Measurements from ENCODE around the gene TBC1D3B. TPM values are rescaled to one million over a fixed set of nuclear protein-coding genes. Genes with fewer than 3 reads are reported as not detected.

Gene TBC1D3B
- total RNA-seq, 2 experiments from 2014 or later: 6.7 to 8.1 TPM

DNA sequence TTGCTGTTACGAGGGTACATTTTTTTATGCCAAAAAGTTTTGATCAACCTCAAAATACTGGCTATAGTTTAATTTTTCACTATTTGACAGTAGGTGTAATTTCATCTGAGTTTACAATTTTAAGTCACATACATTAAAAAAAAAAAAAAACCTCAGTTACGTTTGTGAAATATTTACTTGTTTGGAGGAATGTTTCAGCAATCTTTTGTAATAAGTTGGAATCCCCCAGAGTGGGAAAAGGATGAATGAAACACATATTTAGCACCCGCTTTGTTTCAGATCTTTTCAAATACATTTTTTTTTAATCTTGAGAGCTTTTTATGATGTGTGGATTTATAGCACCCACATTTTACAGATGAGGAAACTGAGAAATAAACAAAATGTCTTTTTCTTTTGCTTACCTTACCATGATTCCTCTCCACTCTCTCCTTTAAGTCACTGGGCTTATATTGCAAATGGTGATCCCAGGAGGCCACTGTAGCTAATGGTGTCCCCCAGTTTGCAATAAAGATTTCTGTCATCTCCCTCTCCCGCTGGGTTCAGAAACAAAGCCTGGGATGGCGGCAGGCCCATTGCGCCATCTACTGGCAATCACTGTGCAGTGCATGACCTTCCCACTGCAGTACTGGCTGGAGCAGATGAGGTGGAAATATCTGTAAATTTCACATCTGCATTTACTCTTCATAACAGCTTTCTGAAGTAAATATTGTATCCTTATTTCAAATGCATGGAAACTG is 27.7 kb downstream of the TBC1D3B start:
- no peaks in the 10 kb centered on the region for H3K36me3 Mint-ChIP-seq (ENCODE audit: low read depth)
- POLR2A ChIA-PET: interaction anchor here (0.7 to 1.2 kb wide), 3 partner anchors 59 to 179 kb away, joined by 3 to 5 read pairs (median 4); partner anchors contain the start of gene CCL3
- no peak overlapping the region for H3K4me3 Mint-ChIP-seq
- no peaks in the 10 kb centered on the region for H3K9me3 Mint-ChIP-seq (ENCODE audit: insufficient read depth)
- peaks cover 8% of the 10 kb centered on the region for H3K4me1 Mint-ChIP-seq (ENCODE audit: low read depth)
- CTCF ChIA-PET: interaction anchor here (0.6 to 8.2 kb wide), 53 partner anchors 15 to 385 kb away, joined by 3 to 174 read pairs (median 4); partner anchors contain the start of genes CCL15, CCL16, CCL18 and CCL3
- DNase-seq (peak; percentile 76), ATAC-seq (peak; percentile 95)
- H3K27me3 Mint-ChIP-seq (ENCODE audit: low read depth): peaks cover 32% of the 10 kb centered on the region
- no peak overlapping the region for H3K27ac Mint-ChIP-seq

DNA sequence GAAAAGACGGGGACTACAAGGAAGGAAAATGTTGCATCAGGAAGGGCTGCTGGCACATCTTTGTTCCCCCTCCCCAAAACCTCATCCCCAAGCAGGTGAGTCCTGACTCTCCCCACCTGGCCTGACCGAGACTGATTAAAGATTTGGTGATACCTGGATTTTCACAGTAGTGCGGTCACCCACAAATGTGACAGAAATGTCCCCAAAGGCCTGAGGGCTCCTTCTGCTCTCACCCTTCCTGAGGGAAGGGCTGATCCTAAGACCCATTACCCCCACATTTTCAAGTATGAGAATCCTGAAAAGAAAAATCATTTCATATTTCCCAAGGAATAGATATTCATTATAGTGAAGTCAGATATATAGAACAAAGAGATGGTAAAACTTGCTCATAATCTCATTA is 28.8 kb downstream of the TBC1D3B start:
- POLR2A ChIA-PET: no interaction called here
- Mint-ChIP-seq H3K4me3 (no peak overlapping the region), H3K4me1 (ENCODE audit: low read depth) (peaks cover 8% of the 10 kb centered on the region), H3K27me3 (ENCODE audit: low read depth) (peaks cover 29% of the 10 kb centered on the region), H3K27ac (no peak overlapping the region), H3K9me3 (ENCODE audit: insufficient read depth) (no peaks in the 10 kb centered on the region), H3K36me3 (ENCODE audit: low read depth) (no peaks in the 10 kb centered on the region)
- CTCF ChIA-PET: interaction anchor here (1.4 to 8.2 kb wide), 7 partner anchors 13 to 298 kb away, joined by 5 to 174 read pairs (median 34); partner anchors contain the start of gene CCL16
- DNase-seq (no peak), ATAC-seq (no peak)

GRCh38 chr17:36144981-36145729 is 31.3 kb downstream of the TBC1D3B start:
- H3K9me3 Mint-ChIP-seq (ENCODE audit: insufficient read depth): no peaks in the 10 kb centered on the region
- ATAC-seq: no peak

DNA sequence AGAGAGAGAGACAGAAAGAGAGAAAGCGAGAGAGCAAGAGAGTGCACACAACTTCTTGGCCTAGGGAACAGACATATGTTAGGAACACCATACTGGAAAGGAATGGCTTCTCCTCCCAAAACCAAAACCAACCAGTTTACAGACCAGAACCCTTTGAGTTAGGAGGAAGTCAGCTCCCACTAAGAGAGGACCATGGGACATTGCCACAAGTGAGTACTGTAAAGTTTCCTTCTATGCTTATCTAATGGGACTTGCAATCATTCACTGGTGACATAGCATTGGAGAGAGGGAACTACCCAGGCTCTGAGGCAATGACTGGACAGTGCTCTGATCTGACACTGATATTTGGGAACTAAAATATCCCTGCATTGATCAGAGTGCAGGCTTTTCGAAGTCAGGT is 32.4 kb downstream of the TBC1D3B start:
- DNase-seq (no peak), ATAC-seq (no peak)
- no peaks in the 10 kb centered on the region for H3K9me3 Mint-ChIP-seq (ENCODE audit: insufficient read depth)
- POLR2A ChIA-PET: no interaction called here
- CTCF ChIA-PET: interaction anchor here (1.2 to 8.2 kb wide), 3 partner anchors 11 to 175 kb away, joined by 3 to 174 read pairs (median 8); partner anchors contain the start of gene CCL16
- no peak overlapping the region for H3K27ac Mint-ChIP-seq
- no peak overlapping the region for H3K4me3 Mint-ChIP-seq
- H3K4me1 Mint-ChIP-seq (ENCODE audit: low read depth): peaks cover 11% of the 10 kb centered on the region
- peaks cover 13% of the 10 kb centered on the region for H3K27me3 Mint-ChIP-seq (ENCODE audit: low read depth)
- H3K36me3 Mint-ChIP-seq (ENCODE audit: low read depth): no peaks in the 10 kb centered on the region

More at GRCh38 chr17:36144981-36145729, 31.3 kb downstream of the TBC1D3B start:
- H3K4me3 Mint-ChIP-seq: no peak overlapping the region
- peaks cover 15% of the 10 kb centered on the region for H3K4me1 Mint-ChIP-seq (ENCODE audit: low read depth)
- H3K27ac Mint-ChIP-seq: no peak overlapping the region
- ChIA-PET POLR2A (no interaction called here), CTCF (interaction anchor here (0.6 to 8.2 kb wide), 7 partner anchors 13 to 341 kb away, joined by 3 to 174 read pairs (median 34); partner anchors contain the start of gene CCL16)
- H3K36me3 Mint-ChIP-seq (ENCODE audit: low read depth): no peaks in the 10 kb centered on the region
- peaks cover 23% of the 10 kb centered on the region for H3K27me3 Mint-ChIP-seq (ENCODE audit: low read depth)
- no peak for DNase-seq

GRCh38 chr17:36142806-36143205 is 33.6 kb downstream of the TBC1D3B start:
- Mint-ChIP-seq H3K9me3 (ENCODE audit: insufficient read depth) (no peaks in the 10 kb centered on the region), H3K36me3 (ENCODE audit: low read depth) (no peaks in the 10 kb centered on the region), H3K4me1 (ENCODE audit: low read depth) (peaks cover 8% of the 10 kb centered on the region), H3K4me3 (no peak overlapping the region), H3K27me3 (ENCODE audit: low read depth) (peaks cover 8% of the 10 kb centered on the region), H3K27ac (no peak overlapping the region)
- DNase-seq (no peak), ATAC-seq (no peak)
- POLR2A ChIA-PET: no interaction called here
- CTCF ChIA-PET: interaction anchor here (0.9 to 1.9 kb wide), 4 partner anchors 10 to 174 kb away, joined by 3 to 8 read pairs (median 4); no protein-coding TSS in a partner anchor

GRCh38 chr17:36142235-36142634 is 34.2 kb downstream of the TBC1D3B start:
- no peaks in the 10 kb centered on the region for H3K36me3 Mint-ChIP-seq (ENCODE audit: low read depth)
- ATAC-seq (no peak), DNase-seq (no peak)
- no peak overlapping the region for H3K4me3 Mint-ChIP-seq
- H3K27me3 Mint-ChIP-seq (ENCODE audit: low read depth): peaks cover 6% of the 10 kb centered on the region
- ChIA-PET POLR2A (no interaction called here), CTCF (interaction anchor here (1.9 kb wide), 1 partner anchor 173 kb away, joined by 8 read pairs; no protein-coding TSS in a partner anchor)
- H3K4me1 Mint-ChIP-seq (ENCODE audit: low read depth): peaks cover 8% of the 10 kb centered on the region
- H3K9me3 Mint-ChIP-seq (ENCODE audit: insufficient read depth): no peaks in the 10 kb centered on the region
- H3K27ac Mint-ChIP-seq: no peak overlapping the region

DNA sequence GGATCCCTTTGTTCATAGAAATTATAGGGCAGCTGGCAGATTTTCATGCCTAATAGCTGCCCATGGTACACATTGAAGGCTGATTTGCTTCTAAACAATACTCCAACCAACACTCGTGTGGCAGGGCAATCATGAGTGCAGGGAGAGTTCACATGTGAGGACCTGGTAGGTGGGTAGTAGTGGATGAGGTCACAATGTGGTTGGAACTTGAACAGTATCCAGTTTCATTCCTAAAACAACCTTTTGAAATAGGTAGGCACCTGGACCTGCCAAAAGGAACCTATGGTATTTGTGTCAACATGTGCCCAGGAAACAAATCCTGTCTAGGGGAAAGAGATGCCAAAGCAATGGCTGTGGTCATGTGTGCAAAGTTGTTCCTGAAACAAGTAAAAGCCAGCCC is 40.0 kb downstream of the TBC1D3B start:
- H3K36me3 Mint-ChIP-seq (ENCODE audit: low read depth): no peaks in the 10 kb centered on the region
- H3K4me3 Mint-ChIP-seq: no peak overlapping the region
- DNase-seq: no peak
- no peak for ATAC-seq
- ChIA-PET POLR2A (no interaction called here), CTCF (no interaction called here)
- H3K27me3 Mint-ChIP-seq (ENCODE audit: low read depth): peaks cover 8% of the 10 kb centered on the region
- H3K27ac Mint-ChIP-seq: no peak overlapping the region
- no peaks in the 10 kb centered on the region for H3K9me3 Mint-ChIP-seq (ENCODE audit: insufficient read depth)
- H3K4me1 Mint-ChIP-seq (ENCODE audit: low read depth): peaks cover 3% of the 10 kb centered on the region

DNA sequence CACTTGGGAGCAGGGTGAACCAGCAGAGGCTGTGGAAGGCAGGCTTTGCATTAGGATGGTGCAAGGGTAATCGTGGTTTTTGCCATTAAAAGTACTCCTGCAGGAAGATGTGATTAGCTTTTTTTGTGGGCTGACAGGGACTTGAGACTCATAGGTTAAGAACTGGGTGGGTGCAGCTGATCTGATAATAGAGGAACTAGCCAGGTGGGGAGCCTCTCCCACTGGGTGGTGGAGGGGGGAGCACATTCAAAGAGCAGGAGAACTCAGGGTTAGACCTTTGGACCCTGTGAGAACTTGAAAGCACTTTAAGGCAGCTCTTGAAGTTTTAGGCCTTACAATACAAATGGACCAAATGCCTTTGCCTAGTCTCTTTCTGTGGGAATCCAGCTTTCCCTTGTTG is 40.4 kb downstream of the TBC1D3B start:
- no peak for ATAC-seq
- CTCF ChIA-PET: interaction anchor here (0.6 kb wide), 1 partner anchor 167 kb away, joined by 3 read pairs; no protein-coding TSS in a partner anchor
- Mint-ChIP-seq H3K4me3 (no peak overlapping the region), H3K27me3 (ENCODE audit: low read depth) (peaks cover 10% of the 10 kb centered on the region), H3K36me3 (ENCODE audit: low read depth) (no peaks in the 10 kb centered on the region), H3K9me3 (ENCODE audit: insufficient read depth) (no peaks in the 10 kb centered on the region), H3K27ac (no peak overlapping the region), H3K4me1 (ENCODE audit: low read depth) (no peaks in the 10 kb centered on the region)
- no peak for DNase-seq
- POLR2A ChIA-PET: no interaction called here

DNA sequence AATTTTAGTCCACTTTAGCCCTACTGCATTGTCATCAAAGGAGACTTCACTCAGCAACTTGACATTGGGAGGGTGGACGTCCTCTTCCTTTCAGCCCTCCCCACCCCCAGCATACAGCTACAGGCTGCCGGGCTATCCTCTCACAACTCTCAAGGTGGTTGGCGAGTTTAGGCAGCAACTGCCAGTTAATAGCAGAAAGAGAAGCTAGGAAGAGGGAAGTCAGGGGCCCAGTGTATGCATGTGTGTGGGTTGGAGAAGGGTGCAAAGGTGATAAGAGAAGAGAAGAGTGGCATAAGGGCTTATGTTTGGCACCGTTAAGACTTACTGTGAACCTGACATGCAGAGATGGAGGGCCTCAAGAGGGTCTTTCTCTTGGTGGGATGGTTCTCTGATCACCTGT is 41.0 kb downstream of the TBC1D3B start:
- no peak overlapping the region for H3K27ac Mint-ChIP-seq
- ChIA-PET POLR2A (no interaction called here), CTCF (interaction anchor here (0.6 to 2.5 kb wide), 2 partner anchors 13 to 166 kb away, joined by 3 to 11 read pairs; no protein-coding TSS in a partner anchor)
- no peaks in the 10 kb centered on the region for H3K9me3 Mint-ChIP-seq (ENCODE audit: insufficient read depth)
- H3K4me3 Mint-ChIP-seq: no peak overlapping the region
- no peaks in the 10 kb centered on the region for H3K36me3 Mint-ChIP-seq (ENCODE audit: low read depth)
- ATAC-seq (no peak), DNase-seq (no peak)
- no peaks in the 10 kb centered on the region for H3K4me1 Mint-ChIP-seq (ENCODE audit: low read depth)
- H3K27me3 Mint-ChIP-seq (ENCODE audit: low read depth): peaks cover 10% of the 10 kb centered on the region

DNA sequence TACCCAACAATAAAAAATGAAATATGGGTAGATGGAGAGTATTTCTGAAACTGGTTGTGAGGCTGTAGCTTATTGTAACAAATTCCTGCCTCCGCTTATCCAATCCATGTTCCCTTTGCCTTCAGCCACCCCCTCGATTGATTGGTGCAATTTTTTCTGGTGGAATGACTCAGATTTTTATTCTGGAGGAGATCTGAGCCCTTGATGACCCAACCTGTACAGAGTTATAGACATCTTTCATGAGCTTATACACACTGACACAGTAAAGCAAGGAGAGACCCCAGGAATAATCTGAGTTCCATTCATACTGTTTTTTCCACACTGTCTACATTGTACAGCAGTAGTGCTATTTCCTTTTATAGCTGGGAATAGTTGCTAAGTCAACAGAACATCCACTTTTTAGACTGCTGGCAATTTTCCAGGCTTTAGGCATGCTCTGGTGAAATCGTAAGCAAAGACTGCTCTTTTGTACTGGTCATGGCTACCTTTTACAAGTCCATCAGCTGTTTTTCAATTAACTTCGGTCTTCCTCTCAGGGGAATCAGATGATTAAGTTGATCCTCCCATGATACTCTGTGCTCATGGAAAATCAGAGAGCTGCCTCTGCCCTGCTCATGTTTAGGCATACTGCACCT is 42.7 kb downstream of the TBC1D3B start:
- no peaks in the 10 kb centered on the region for H3K4me1 Mint-ChIP-seq (ENCODE audit: low read depth)
- H3K27ac Mint-ChIP-seq: no peak overlapping the region
- ChIA-PET CTCF (interaction anchor here (0.8 to 2.5 kb wide), 3 partner anchors 15 to 62 kb away, joined by 4 to 11 read pairs (median 10); no protein-coding TSS in a partner anchor), POLR2A (no interaction called here)
- peaks cover 23% of the 10 kb centered on the region for H3K27me3 Mint-ChIP-seq (ENCODE audit: low read depth)
- DNase-seq (no peak), ATAC-seq (no peak)
- H3K4me3 Mint-ChIP-seq: no peak overlapping the region
- no peaks in the 10 kb centered on the region for H3K36me3 Mint-ChIP-seq (ENCODE audit: low read depth)
- H3K9me3 Mint-ChIP-seq (ENCODE audit: insufficient read depth): no peaks in the 10 kb centered on the region

DNA sequence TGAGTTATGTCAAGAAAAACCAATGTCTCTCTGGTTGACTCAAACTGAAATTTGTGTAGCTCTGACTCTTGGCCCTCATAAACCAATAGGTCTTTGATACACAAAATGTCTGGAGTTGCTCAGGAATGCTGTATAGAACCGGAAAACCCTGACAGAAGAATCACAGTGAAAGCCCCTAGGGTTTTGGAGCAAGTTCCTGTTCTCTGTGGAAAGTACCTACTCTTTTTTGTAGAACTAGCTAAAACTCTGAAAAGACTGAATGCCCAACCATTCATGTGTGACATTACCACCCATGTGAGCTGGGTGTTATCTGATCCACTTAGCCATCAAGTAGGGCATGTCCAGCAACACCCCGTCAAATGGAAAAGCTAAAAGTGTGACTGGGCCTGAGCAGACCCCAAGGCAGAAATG is 44.0 kb downstream of the TBC1D3B start:
- H3K4me3 Mint-ChIP-seq: no peak overlapping the region
- ATAC-seq: no peak
- CTCF ChIA-PET: interaction anchor here (0.6 to 2.3 kb wide), 6 partner anchors 11 to 164 kb away, joined by 3 to 10 read pairs (median 4); no protein-coding TSS in a partner anchor

More for the DNA sequence above, 44.0 kb downstream of the TBC1D3B start:
- peaks cover 26% of the 10 kb centered on the region for H3K27me3 Mint-ChIP-seq (ENCODE audit: low read depth)
- no peak for DNase-seq
- H3K4me1 Mint-ChIP-seq (ENCODE audit: low read depth): no peaks in the 10 kb centered on the region
- no peaks in the 10 kb centered on the region for H3K9me3 Mint-ChIP-seq (ENCODE audit: insufficient read depth)
- no peaks in the 10 kb centered on the region for H3K36me3 Mint-ChIP-seq (ENCODE audit: low read depth)
- H3K27ac Mint-ChIP-seq: no peak overlapping the region
- POLR2A ChIA-PET: interaction anchor here (0.6 kb wide), 1 partner anchor 36 kb away, joined by 3 read pairs; no protein-coding TSS in a partner anchor

All from activated CD8-positive, alpha-beta T cell treated with anti-CD3 and anti-CD28 coated beads, Interleukin-2, amount 10 ng/mL, durations not matched to agents 7 days and 5 days (primary cell).